ENCODE results near the gene ALPK1.
"Not testable (repeated sequence)": the region's sequence is repeated elsewhere in the genome, so short reads cannot be mapped to it uniquely, and the experiment has no call there.

ALPK1 gene

DNA sequence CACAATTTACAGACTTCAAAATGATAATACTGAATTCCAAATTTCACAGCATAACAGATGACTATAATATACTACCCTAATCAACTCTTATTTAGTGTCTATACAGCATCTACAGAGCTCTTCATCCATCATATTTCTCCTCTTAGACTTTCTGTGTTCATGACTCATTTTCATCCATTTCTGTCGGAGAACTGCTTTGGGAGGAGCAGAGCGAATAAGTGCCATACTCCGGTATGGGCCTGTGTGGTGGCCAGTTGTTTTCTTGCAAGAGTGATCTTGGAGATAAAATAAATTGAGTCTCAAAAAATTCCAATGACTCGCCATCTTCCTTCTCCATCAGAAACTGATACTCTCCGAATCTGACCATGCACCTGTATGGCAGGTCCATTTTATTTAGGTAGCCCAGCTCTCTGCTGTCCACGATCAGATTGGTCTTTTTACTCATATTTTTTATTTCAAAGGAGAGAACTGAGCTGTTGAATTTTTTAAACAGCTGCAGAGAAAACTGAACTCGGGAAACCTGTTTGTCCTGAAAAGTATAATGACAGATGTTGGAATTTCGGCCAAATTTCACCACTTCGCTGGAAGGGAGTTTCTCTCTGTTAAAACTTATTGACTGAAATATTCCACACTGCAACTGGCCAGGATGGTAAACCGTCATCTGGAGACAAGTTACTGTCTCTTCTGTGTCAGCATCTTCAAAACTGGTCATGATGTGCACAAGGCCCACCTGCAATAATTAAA is 19.3 kb upstream of the ALPK1 start:
- TF ChIP-seq, protein P1, sequence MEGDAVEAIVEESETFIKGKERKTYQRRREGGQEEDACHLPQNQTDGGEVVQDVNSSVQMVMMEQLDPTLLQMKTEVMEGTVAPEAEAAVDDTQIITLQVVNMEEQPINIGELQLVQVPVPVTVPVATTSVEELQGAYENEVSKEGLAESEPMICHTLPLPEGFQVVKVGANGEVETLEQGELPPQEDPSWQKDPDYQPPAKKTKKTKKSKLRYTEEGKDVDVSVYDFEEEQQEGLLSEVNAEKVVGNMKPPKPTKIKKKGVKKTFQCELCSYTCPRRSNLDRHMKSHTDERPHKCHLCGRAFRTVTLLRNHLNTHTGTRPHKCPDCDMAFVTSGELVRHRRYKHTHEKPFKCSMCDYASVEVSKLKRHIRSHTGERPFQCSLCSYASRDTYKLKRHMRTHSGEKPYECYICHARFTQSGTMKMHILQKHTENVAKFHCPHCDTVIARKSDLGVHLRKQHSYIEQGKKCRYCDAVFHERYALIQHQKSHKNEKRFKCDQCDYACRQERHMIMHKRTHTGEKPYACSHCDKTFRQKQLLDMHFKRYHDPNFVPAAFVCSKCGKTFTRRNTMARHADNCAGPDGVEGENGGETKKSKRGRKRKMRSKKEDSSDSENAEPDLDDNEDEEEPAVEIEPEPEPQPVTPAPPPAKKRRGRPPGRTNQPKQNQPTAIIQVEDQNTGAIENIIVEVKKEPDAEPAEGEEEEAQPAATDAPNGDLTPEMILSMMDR (IDR thresholded peaks at IDR 0.05; ENCODE audit: low read depth, low read length, missing control alignments), result no peak
- in situ Hi-C loops (cut with HindIII; ENCODE audit: low sequenced_read_pairs), result no loop called here
- no peak overlapping the region for H3K4me3 ChIP-seq (ENCODE audit: low read depth, low read length)
- no peak for DNase-seq (ENCODE audit: low read depth)

DNA sequence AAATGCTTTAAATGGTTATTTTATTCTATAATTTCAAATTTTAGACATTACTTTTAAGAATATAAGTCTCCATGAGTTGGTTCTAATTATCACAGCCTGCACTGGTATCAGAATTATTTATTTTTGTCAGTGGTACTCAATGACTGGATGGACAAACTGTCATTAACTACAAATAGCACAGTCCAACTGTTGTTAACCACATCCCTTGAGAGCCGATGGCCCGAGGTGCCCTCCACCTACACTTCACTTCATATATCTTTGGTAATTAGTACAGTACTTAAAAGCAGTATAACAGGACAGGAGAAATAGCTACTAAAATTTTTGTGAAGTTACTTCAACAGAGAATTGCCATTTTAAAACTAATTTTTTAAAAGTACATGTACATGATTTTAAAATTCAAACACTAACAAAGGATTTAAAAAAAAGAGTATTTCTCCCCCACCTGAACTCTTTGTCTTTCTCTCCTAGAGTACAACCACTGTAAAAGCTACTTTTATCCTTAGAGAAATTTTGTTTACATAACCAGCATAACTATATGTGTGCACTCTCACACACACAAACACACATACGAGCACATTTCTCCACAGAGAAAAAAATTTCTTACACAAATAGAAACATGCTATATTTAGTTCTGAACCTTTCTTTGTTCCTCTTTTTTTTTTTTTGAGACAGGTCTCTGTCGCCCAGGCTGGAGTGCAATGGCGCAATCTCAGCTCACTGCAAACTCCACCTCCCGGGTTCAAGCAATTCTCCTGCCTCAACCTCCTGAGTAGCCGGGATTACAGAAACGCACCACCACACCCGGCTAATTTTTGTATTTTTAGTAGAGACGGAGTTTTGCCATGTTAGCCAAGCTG is 17.9 kb upstream of the ALPK1 start:
- no peak for DNase-seq (ENCODE audit: low read depth)
- no peak overlapping the region for H3K4me3 ChIP-seq (ENCODE audit: low read depth, low read length)
- in situ Hi-C loops (cut with HindIII; ENCODE audit: low sequenced_read_pairs), result no loop called here
- TF ChIP-seq, protein P1 (IDR thresholded peaks at IDR 0.05; ENCODE audit: low read depth, low read length, missing control alignments), result no peak

DNA sequence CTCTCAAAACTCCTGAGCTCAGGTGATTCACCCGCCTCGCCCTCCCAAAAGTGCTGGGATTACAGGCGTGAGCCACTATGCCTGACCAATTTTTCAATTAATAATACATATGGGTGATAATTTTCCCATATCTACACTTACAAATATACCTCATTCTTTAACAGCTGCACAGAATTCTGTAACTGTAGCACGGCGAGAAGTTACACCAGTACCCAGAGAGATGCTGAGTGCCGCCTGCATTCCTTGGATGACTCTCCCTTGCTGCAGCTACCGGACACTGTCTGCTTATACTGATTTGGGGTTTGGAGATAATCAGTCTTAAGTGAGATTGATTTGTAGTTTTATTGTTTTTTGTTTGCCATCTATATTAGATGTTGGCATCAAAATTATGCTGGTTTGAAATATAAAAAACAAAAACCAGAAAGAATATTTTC is 17.3 kb upstream of the ALPK1 start:
- DNase-seq (ENCODE audit: low read depth), result no peak
- in situ Hi-C loops (cut with HindIII; ENCODE audit: low sequenced_read_pairs), result no loop called here
- no peak overlapping the region for H3K4me3 ChIP-seq (ENCODE audit: low read depth, low read length)
- TF ChIP-seq, protein P1 (IDR thresholded peaks at IDR 0.05; ENCODE audit: low read depth, low read length, missing control alignments), result no peak

DNA sequence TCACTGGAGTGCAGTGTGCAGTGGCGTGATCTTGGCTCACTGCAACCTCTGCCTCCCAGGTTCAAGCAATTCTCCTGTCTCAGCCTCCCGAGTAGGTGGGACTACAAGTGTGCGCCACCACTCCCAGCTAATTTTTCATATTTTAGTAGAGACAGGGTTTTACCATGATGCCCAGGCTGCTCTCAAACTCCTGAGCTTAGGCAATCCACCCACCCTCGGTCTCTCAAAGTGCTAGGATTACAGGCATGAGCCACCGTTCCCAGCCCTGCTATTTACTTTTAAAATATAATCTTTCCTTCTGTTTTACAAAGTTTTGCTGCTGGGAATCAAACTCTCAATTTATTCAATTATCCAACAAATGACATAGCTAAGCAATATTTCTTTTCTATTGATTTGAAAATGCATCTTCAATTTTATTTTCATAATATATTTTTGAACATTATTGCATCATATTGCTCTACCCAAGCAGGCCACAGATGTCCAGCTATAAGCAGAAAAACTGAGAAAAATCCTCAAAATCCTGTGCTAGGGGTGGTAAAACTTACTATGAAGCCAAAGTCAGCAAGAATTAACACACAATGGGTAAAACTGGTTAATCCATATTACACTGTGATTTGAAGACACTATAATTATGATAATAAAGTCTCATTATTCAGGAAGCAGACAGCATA is 16.6 kb upstream of the ALPK1 start:
- DNase-seq (ENCODE audit: low read depth), result no peak
- TF ChIP-seq, protein P1 (IDR thresholded peaks at IDR 0.05; ENCODE audit: low read depth, low read length, missing control alignments), result no peak
- in situ Hi-C loops (cut with HindIII; ENCODE audit: low sequenced_read_pairs), result no loop called here
- H3K4me3 ChIP-seq (ENCODE audit: low read depth, low read length), result no peak overlapping the region

DNA sequence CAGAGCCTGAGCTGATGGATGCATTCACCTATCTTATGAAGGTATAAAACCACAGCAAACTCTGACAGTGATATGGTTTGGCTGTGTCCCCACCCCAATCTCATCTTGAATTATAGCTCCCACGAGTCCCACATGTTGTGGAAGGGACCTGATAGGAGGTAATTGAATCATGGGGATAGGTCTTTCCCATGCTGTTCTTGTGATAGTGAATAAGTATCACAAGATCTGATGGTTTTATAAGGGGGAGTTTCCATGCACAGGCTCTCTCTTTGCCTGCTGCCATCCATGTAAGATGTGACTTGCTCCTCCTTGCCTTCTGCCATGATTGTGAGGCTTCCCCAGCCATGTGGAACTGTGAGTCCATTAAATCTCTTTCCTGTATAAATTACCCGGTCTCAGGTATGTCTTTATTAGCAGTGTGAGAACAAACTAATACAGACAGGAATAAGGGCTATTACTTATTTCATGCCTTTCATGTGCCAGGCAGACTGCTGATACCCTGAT is 15.2 kb upstream of the ALPK1 start:
- DNase-seq (ENCODE audit: low read depth); H3K4me3 ChIP-seq (ENCODE audit: low read depth, low read length); in situ Hi-C loops (cut with HindIII; ENCODE audit: low sequenced_read_pairs): not testable (repeated sequence)

DNA sequence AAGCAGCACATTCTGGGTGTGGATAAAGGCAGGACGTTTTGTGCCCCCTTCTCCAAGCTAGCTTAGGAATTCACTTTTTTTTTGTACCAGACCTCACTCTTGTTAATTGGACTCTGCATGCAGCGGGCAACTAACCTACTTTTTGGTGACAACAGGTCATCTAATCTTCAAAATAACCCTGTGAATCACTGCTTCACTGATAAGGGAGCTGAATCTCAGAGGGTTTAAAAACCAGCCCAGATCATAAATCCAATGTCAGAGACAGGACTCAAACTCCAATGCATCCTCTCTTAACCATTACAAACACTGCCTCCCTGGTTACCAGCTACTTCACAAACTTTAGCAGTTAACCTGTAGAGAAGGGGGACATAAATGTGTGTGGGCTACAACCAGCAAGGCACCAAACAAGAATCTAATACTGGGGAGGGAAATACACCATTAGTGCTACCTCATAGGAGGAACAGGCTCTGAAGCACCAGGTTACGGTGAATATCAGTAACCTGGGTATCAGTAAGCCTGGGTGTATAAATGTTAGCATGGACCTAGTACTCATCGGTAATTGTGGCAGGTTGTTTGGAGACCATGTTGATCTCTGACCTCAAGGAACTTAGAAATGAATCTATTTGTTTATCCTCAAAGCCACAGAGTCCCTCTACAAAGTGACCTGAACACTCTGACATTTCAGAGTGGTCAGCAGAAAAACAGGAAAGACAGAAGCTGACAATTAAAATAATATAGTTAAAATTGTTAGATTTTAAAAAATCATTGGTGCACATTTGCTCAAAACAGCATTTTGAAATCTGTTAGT is 14.1 kb upstream of the ALPK1 start:
- in situ Hi-C loops (cut with HindIII; ENCODE audit: low sequenced_read_pairs), result no loop called here
- TF ChIP-seq, protein P1 (IDR thresholded peaks at IDR 0.05; ENCODE audit: low read depth, low read length, missing control alignments), result no peak

More for the DNA sequence above, 14.1 kb upstream of the ALPK1 start:
- no peak overlapping the region for H3K4me3 ChIP-seq (ENCODE audit: low read depth, low read length)
- DNase-seq (ENCODE audit: low read depth), result no peak
